H1 (cell line): Measurements from ENCODE around the gene MYH13. TPM values are rescaled to one million over a fixed set of nuclear protein-coding genes. Genes with fewer than 3 reads are reported as not detected.

ENCODE experiments used
- ASH2L ChIP-seq: fragments of 200-600, 300-600 bp; sonication (generic); IDR thresholded peaks from one replicate; pipeline ENCODE4 v1.7.1; 2017; ENCODE audit warnings: low read length
- HDAC6 ChIP-seq: IDR thresholded peaks from one replicate; pipeline ENCODE4 v1.7.1; 2012; ENCODE audit warnings: low read depth, mild to moderate bottlenecking, inconsistent platforms, low read length, moderate library complexity
- polyA plus RNA-seq, 7 experiments: library from polyadenylated mRNA; depleted of rRNA in 3 of 7; stranded (reverse) in 5 of 7; unstranded in 2 of 7; fragments of >200 nt in 5 of 7; fragments of 200-250 nt in 2 of 7; gene quantifications; 1 replicate in 5 of 7; 2 replicates in 1 of 7; 4 replicates in 1 of 7; pipeline versions ENCODE4 v1.2.1 to v1.2.3, GENCODE V29; 2011 to 2013; ENCODE audit warnings: missing spikeins in 2 of 7, mixed read lengths in 2 of 7
- total RNA-seq: library from RNA; stranded (reverse); fragmentation: NEBNext Ultra II Directional; extraction: Animal tissue kit (Norgen Biotek cat#: 25700); gene quantifications from 2 replicates; pipeline ENCODE4 v1.2.1, GENCODE V29; 2021

Gene MYH13
- total and polyA plus RNA-seq, 2 of the 8 experiments (the other 6 are each of a cell fraction or from before 2014, with no cell fraction given), result not detected

GRCh38 chr17:10251212-10251948 lies 121.4 kb downstream of the MYH13 start (continued):
- TF ChIP-seq HDAC6 (no peak), ASH2L (no peak)
- TF ChIP-seq, all 59 proteins: peak for 0

Other genes starting within 250 kb of the MYH13 start
- 12.2 and 14.5 TPM in 2 replicates for gene GAS7, start 174.4 kb downstream of the MYH13 start, total RNA-seq
- gene GAS7, start 174.4 kb downstream of the MYH13 start, polyA plus RNA-seq (2011; rRNA removed), result 5.0 and 6.3 TPM in 2 replicates
- gene MYH8, start 48.9 kb upstream of the MYH13 start, total RNA-seq, result not detected in 2 replicates
- not detected in 2 replicates for gene MYH8, start 48.9 kb upstream of the MYH13 start, polyA plus RNA-seq (2011; rRNA removed)
- gene MYH4, start 96.6 kb upstream of the MYH13 start, total RNA-seq, result not detected in 2 replicates
- not detected in 2 replicates for gene MYH4, start 96.6 kb upstream of the MYH13 start, polyA plus RNA-seq (2011; rRNA removed)
- 0.06 TPM in 1 of 2 replicates, not detected in the other for gene MYH1, start 145.5 kb upstream of the MYH13 start, total RNA-seq
- not detected in 2 replicates for gene MYH1, start 145.5 kb upstream of the MYH13 start, polyA plus RNA-seq (2011; rRNA removed)
- gene MYH2, start 176.7 kb upstream of the MYH13 start, total RNA-seq, result 9.0 and 9.5 TPM in 2 replicates
- gene MYH2, start 176.7 kb upstream of the MYH13 start, polyA plus RNA-seq (2011; rRNA removed), result 1.0 and 2.7 TPM in 2 replicates